Natural killer cell (primary cell): ENCODE data around the gene RBCK1. TPM values are rescaled to one million over a fixed set of nuclear protein-coding genes. Genes with fewer than 3 reads are reported as not detected.

Experiments
- ATAC-seq, 3 donors: fragments of 150-1000 bp in 2 of 3; fragments of 200-7000 bp in 1 of 3; cut with Tn5 transposase; 1 replicate in 1 of 3; 2 replicates in 2 of 3; pipeline ENCODE4 v1.10.0; 2021; ENCODE audit warnings: mild to moderate bottlenecking in 2 of 3, moderate library complexity in 2 of 3
- DNase-seq, 2 donors: peaks; one replicate each; pipeline versions ENCODE4 v3.0.0 to v3.0.0-alpha.2; 2013 to 2021; ENCODE audit warnings: mixed read lengths in 1 of 2
- H3K27ac ChIP-seq: one replicate; pipeline ENCODE4 v1.5.1; 2013; ENCODE audit warnings: mild to moderate bottlenecking, low read length
- H3K27me3 ChIP-seq: one replicate; pipeline ENCODE4 v1.6.1; 2013; ENCODE audit warnings: low read length; ENCODE audit not compliant: control insufficient read depth, insufficient read depth
- H3K36me3 ChIP-seq: one replicate; pipeline ENCODE4 v1.6.1; 2013; ENCODE audit warnings: low read length; ENCODE audit not compliant: control insufficient read depth, insufficient read depth
- H3K4me1 ChIP-seq: one replicate; pipeline ENCODE4 v1.6.1; 2013; ENCODE audit warnings: low read length; ENCODE audit not compliant: control insufficient read depth, insufficient read depth
- H3K4me3 ChIP-seq: one replicate; pipeline ENCODE4 v1.5.1; 2013; ENCODE audit warnings: low read length
- H3K9me3 ChIP-seq: one replicate; pipeline ENCODE4 v1.6.1; 2013; ENCODE audit warnings: low read length; ENCODE audit not compliant: control insufficient read depth, insufficient read depth
- H3K27ac Mint-ChIP-seq, 2 donors: one replicate each; pipeline ENCODE4 v1.8.0; 2022; ENCODE audit warnings: mild to moderate bottlenecking in 2 of 2, mixed read lengths in 2 of 2, moderate library complexity in 1 of 2
- H3K27me3 Mint-ChIP-seq, 2 donors: one replicate each; pipeline ENCODE4 v1.8.0; 2022; ENCODE audit warnings: low read depth in 2 of 2, mixed read lengths in 2 of 2
- H3K36me3 Mint-ChIP-seq: one replicate; pipeline ENCODE4 v1.8.0; 2022; ENCODE audit warnings: mixed read lengths
- H3K4me1 Mint-ChIP-seq, 2 donors: one replicate each; pipeline ENCODE4 v1.8.0; 2022; ENCODE audit warnings: mixed read lengths in 2 of 2
- H3K4me3 Mint-ChIP-seq: one replicate; pipeline ENCODE4 v1.8.0; 2022; ENCODE audit warnings: mild to moderate bottlenecking, moderate library complexity, mixed read lengths
- H3K9me3 Mint-ChIP-seq, 2 donors: one replicate each; pipeline ENCODE4 v1.8.0; 2022; ENCODE audit warnings: mixed read lengths in 2 of 2
- CTCF ChIP-seq: fragments of 200-600 bp; IDR thresholded peaks from one replicate; pipeline ENCODE4 v1.8.0; 2022; ENCODE audit warnings: antibody characterized with exemption
- WGBS: methylation state at CpG from one replicate; pipeline ENCODE4 v1.1.7; 2013; ENCODE audit warnings: missing lambda C conversion rate; ENCODE audit not compliant: insufficient coverage; 5-methylcytosine and 5-hydroxymethylcytosine counted together
- intact Hi-C: fragments of 100-400 bp; cut with micrococcal nuclease; formaldehyde crosslinking; loops from one replicate; pipeline ENCODE4 v1.14.2; 2022
- total RNA-seq, 4 donors: library from RNA; stranded (reverse); fragments of 120-200 nt in 1 of 4; gene quantifications; one replicate each; pipeline versions ENCODE4 v1.2.3 to v1.2.4, GENCODE V29; 2013 to 2022

The RBCK1 gene
- total RNA-seq, 3 donors from 2014 or later (not counting 1 experiment from before 2014, with no cell fraction given) = 102 to 131 (median 104) TPM

DNA sequence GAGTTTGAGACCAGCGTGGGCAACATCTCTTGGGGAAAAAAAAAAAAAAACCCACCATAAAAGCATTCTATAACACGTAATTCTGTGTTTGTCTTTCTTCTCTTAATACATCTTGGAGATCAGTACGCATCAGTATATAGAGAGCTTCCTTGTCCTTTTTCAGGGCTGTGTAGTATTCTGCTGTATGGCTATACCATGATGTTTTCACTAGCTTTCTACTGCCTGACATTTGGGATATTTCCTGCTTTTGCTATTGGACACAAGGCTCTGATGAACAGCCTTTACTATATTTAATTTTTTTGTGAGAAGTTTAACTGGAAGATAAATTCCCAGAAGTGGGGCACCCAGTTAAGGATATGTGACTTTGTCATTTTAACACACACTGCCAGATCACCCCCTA is 20.6 kb upstream of the RBCK1 start:
- intact Hi-C loops = no loop called here
- WGBS = 100% methylated on average over 2 of the region's 3 CpGs
- Mint-ChIP-seq H3K27me3 (no peaks in the 10 kb centered on the region), H3K27ac (no peak overlapping the region), H3K36me3 (peaks cover 12% of the 10 kb centered on the region), H3K4me3 (no peak overlapping the region), H3K4me1 (peaks cover 7 to 15% of the 10 kb centered on the region in 2 donors), H3K9me3 (no peaks in the 10 kb centered on the region)
- H3K27ac ChIP-seq = no peak overlapping the region
- no peaks in the 10 kb centered on the region for H3K4me1 ChIP-seq
- no peaks in the 10 kb centered on the region for H3K9me3 ChIP-seq
- no peaks in the 10 kb centered on the region for H3K27me3 ChIP-seq
- H3K36me3 ChIP-seq = peaks cover 40% of the 10 kb centered on the region
- H3K4me3 ChIP-seq = no peak overlapping the region
- no peak for ATAC-seq
- TF ChIP-seq CTCF = no peak
- DNase-seq = no peak

DNA sequence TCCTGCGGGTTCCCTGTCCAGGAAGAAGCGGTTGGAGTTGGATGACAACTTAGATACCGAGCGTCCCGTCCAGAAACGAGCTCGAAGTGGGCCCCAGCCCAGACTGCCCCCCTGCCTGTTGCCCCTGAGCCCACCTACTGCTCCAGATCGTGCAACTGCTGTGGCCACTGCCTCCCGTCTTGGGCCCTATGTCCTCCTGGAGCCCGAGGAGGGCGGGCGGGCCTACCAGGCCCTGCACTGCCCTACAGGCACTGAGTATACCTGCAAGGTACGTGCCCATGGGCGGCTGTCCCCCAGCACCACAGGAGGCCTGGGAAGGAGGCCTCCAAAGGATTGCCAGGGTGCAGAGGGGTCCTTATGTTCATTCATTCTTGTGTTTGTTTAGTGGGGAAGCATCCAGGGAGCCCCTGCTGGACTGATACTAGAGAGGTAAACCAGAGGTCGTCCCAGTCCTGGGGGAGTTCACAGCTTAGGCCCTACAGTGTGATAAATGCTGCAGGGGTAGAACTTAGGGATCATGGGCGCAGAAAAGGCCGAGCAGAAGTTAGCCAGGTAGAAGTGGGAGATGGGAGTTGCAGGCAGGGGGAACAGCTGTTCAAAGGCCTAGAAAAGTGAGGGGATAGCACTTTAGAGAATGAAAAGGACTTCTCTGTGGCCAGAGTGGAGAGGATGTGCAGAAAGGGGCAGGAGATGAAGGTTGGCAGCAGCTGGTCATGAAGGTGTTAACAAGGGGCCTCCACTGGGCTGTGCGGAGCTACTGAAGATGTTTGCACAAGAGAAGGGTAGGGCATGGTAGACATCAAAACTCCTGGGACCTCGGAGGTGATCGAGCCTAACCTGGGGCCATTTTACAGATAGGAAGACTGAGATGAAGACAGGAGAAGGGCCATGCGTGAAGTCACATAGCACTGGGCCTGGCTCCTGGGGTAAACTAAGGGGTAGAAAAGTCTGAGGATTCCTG is 19.8 kb upstream of the RBCK1 start:
- no peak for TF ChIP-seq CTCF
- H3K27me3 Mint-ChIP-seq = no peaks in the 10 kb centered on the region
- H3K9me3 Mint-ChIP-seq = no peaks in the 10 kb centered on the region
- H3K27me3 ChIP-seq = no peaks in the 10 kb centered on the region
- H3K36me3 Mint-ChIP-seq = peaks cover 12% of the 10 kb centered on the region
- no peak overlapping the region for H3K4me3 Mint-ChIP-seq
- H3K27ac ChIP-seq = no peak overlapping the region
- WGBS = 97% methylated on average over 21 of the region's 21 CpGs
- H3K27ac Mint-ChIP-seq = no peak overlapping the region
- no peak for ATAC-seq
- no peak overlapping the region for H3K4me3 ChIP-seq
- no peaks in the 10 kb centered on the region for H3K9me3 ChIP-seq
- DNase-seq = no peak
- peaks cover 43% of the 10 kb centered on the region for H3K36me3 ChIP-seq
- peaks cover 4 to 8% of the 10 kb centered on the region in 2 donors for H3K4me1 Mint-ChIP-seq
- intact Hi-C loops = no loop called here
- no peaks in the 10 kb centered on the region for H3K4me1 ChIP-seq

DNA sequence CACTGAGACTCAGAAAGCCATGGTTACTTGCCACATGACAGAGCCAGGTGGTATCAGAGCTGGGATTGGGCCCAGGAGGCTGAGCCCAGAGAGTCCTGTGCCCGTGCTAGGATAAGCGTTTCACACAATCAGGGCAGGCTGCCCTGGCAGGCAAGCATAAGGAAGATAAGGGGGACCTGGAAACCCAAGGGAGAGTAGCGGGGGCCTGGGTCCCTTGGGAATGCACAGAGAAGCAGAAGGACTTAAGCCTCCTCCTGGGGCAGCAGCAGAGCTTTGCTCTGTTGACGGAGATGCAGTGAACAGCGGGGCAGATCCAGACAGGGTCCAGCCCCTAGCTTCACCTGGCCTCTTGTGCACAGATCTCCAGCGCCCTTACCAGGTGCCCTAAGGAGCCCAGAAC is 18.9 kb upstream of the RBCK1 start:
- WGBS = 97% methylated on average over 6 of the region's 6 CpGs
- no peaks in the 10 kb centered on the region for H3K9me3 ChIP-seq
- Mint-ChIP-seq H3K36me3 (peaks cover 12% of the 10 kb centered on the region), H3K27ac (no peak overlapping the region), H3K9me3 (no peaks in the 10 kb centered on the region), H3K4me3 (no peak overlapping the region), H3K27me3 (no peaks in the 10 kb centered on the region), H3K4me1 (no peaks in the 10 kb centered on the region)
- no peaks in the 10 kb centered on the region for H3K27me3 ChIP-seq
- intact Hi-C loops = no loop called here
- no peak for DNase-seq
- H3K27ac ChIP-seq = no peak overlapping the region
- no peak for TF ChIP-seq CTCF
- H3K4me3 ChIP-seq = no peak overlapping the region
- peaks cover 48% of the 10 kb centered on the region for H3K36me3 ChIP-seq
- no peaks in the 10 kb centered on the region for H3K4me1 ChIP-seq
- peak in 1 of 3 donors; percentile 24 for ATAC-seq
